ENCODE measurements around the gene GOT2.
"Not testable (repeated sequence)": the region's sequence is repeated elsewhere in the genome, so short reads cannot be mapped to it uniquely, and the experiment has no call there.

Gene GOT2

DNA sequence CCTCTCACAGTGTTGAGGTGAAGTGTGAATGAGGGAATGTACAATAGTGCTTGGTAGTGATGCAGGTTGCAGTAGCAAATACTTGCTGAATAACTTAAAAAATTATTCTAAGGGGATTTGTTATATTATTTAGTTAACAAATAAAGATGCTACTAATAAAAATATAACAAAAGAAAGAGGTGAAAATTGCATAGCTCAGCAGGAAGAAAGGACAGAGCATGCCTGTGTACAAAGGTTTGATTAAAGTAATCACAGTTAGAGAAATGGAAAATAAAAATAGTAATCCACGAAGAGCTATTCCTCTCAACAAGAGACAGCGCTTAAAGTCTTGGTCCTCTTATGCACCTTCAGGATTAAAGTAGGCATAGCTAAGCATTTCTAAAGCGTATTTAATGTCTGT is 11.0 kb downstream of the GOT2 start:
- in situ Hi-C loops (cut with MboI; ENCODE audit: low sequenced_read_pairs): no loop called here

- in situ Hi-C loops (cut with MboI; ENCODE audit: low sequenced_read_pairs): no loop called here
Measured at GRCh38 chr16:58717994-58718393, 16.1 kb downstream of the GOT2 start.

DNA sequence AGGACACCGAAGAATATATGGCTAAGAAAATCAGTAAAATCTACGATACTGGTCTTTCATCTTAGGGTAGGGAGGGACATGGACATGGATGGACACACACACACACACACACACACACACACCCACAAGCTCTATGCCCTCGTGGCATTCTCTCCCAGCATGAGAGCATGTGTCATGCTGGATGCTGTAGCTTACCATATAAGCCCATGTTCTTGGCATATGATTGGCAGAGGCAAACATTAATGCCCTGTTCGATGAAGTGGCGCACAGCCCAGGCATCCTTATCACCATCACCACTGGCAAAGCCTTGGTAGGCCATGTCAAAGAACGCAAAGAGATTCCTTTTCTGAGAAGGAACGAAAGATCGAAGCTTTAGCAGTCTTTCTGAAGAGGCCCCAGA is 17.6 kb downstream of the GOT2 start:
- in situ Hi-C loops (cut with MboI; ENCODE audit: low sequenced_read_pairs): no loop called here

DNA sequence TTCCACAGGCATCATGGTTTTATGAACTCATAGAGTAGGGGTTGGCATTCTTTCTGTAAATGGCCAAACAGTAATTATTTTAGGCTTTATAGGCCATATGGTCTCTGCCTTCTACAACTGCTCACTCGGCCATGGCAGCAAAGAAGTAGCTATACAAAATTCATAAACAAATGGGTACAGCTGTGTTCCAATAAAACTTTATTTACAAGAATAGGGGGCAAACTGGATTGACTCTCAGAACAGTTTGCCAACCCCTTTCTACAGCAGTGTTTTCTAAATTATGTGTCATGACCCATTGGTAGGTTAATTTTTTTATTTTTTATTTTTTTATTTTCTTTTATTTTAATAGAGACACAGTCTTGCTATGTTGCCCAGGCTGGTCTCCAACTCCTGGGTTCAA is 20.4 kb downstream of the GOT2 start:
- in situ Hi-C loops (cut with MboI; ENCODE audit: low sequenced_read_pairs): no loop called here

DNA sequence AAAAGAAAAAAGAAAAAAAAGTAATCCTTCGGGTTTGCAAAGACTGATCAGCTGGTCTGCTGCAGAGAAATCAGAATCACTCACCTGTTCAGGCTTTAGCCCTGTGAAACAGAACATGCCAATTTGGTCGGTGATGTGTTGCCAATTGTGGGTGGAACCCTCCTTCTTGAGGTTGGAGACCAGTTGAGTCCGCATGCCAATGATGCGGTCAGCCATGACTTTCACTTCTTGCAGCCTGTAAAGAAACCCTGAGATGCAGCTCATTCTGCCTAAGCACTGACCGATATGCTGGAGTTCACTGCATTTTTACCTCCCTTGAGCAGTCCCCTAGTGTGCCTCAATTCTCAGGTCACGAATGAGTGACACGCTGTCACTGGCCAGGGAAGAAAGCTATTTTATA is 24.8 kb downstream of the GOT2 start:
- in situ Hi-C loops (cut with MboI; ENCODE audit: low sequenced_read_pairs): no loop called here

GRCh38 chr16:58699151-58699550 is 35.0 kb downstream of the GOT2 start:
- in situ Hi-C loops (cut with MboI; ENCODE audit: low sequenced_read_pairs): no loop called here

DNA sequence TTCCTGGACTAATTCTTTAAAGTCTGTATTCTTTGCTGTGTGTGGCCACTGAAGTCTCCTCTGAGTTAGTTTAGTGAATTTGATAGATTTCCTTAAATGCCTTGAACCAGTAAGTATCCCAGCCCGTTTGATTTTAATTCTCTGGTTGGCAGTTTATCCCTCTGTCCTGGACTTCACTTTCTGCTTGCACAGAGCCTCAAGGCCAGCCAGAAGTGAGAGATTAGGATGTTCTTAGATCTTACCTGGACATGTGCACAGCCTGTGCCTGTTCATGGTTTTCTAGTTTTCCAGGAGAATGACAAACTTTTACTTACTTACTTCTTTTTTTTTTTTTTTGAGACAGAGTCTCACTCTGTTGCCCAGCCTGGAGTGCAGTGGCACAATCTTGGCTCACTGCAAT is 38.7 kb downstream of the GOT2 start:
- in situ Hi-C loops (cut with MboI; ENCODE audit: low sequenced_read_pairs): no loop called here

DNA sequence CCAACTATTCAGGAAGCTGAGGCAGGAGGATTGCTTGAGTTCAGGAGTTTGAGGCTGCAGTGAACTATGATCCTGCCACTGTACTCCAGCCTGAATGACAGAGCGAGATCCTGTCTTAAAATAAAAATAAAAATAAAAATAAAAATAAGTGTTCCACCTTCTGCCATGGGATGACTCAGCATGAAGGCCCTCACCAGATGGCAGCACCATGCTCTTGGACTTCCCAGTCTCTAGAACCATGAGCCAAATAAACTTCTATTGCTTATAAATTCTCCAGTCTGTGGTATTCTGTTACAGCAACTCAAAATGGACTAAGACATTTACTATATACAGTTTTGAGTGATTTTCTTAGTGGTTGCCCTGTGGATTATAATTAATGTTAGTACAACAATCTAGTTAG is 41.7 kb downstream of the GOT2 start:
- in situ Hi-C loops (cut with MboI; ENCODE audit: low sequenced_read_pairs): no loop called here

- in situ Hi-C loops (cut with MboI; ENCODE audit: low sequenced_read_pairs): not testable (repeated sequence)
Measured at GRCh38 chr16:58686985-58687706, 47.0 kb downstream of the GOT2 start.

GRCh38 chr16:58685084-58685449 is 49.0 kb downstream of the GOT2 start:
- in situ Hi-C loops (cut with MboI; ENCODE audit: low sequenced_read_pairs): no loop called here

DNA sequence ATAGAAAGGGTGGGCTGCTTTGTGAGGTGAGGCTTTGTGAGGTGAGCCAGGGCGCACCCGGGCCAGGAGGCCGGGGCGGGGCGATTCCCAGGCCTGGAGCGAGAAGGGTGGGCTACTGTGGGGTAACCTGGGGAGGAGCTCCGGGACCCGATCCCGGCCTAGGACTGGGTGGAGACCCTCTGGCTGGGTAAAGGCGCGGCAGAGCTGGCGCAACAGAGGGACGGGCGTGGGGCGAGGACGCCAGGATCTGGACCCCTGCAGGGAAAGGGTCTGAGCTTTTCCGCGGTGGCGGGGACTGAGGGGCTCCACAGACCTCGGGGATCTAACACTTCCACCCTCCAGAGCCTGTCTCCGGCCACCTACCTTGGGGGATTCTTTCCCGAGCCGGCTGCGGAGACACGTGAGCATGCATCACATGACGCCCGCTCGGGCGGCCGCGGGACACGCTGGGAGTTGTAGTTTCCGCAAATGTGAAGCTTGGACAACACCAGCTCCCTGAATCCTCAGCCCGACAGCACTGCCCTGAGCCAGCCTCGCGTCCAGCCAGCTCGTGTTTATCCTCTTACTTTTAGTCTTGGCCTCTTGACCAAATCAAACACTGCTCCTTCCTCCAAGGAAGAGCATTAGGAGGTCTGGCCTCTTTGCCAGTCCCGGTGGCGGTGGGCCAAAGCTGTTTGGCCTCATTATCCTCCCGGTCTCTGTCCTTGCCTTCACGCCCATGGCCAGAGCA is 49.6 kb downstream of the GOT2 start, which contains the start of gene SLC38A7:
TSS of gene SLC38A7 (minus strand) at position 417 of the 730 bp plus-strand sequence. CDS start 4,644 bp downstream, outside the sequence.
- in situ Hi-C loops (cut with MboI; ENCODE audit: low sequenced_read_pairs): no loop called here

DNA sequence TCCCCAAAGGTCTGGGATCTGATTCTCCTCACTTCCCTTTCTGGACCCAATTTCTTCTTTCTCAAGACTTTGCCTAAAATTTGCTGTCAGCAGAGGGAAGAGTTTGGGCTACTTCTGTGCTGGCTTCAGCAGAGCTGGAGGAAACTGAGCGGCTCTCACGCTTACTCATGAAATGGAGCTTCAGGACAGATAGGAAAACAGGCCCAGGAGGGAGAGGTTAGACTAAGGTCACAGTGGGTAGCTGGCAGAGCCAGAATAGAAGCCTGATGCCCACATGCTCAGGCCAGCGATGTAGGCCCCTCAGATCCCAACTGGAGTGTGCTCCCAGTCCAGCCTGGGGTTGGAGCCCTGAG is 50.1 kb downstream of the GOT2 start:
- in situ Hi-C loops (cut with MboI; ENCODE audit: low sequenced_read_pairs): no loop called here

GRCh38 chr16:58679763-58680162 is 54.4 kb downstream of the GOT2 start:
- in situ Hi-C loops (cut with MboI; ENCODE audit: low sequenced_read_pairs): no loop called here

DNA sequence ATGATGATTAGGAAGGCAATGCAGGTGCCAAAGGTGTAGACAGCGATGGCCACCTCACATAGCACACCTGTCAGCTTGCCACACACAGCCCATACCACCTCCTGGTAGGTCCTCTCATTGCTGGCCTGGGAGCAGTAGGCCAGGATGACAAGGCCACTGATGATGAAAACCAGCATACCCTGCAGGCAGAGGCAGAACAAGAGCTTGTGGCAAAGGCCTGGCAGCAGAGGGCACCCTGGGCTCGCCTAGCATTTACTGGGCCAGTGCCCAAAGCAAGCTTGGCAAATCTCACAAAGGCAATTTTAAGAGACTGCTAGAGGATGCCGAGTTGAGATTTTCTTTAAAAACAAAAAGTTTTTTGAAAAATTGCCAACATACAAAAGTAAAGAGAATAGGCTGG is 55.4 kb downstream of the GOT2 start:
- in situ Hi-C loops (cut with MboI; ENCODE audit: low sequenced_read_pairs): no loop called here

GRCh38 chr16:58678269-58678668 is 55.8 kb downstream of the GOT2 start:
- in situ Hi-C loops (cut with MboI; ENCODE audit: low sequenced_read_pairs): no loop called here

DNA sequence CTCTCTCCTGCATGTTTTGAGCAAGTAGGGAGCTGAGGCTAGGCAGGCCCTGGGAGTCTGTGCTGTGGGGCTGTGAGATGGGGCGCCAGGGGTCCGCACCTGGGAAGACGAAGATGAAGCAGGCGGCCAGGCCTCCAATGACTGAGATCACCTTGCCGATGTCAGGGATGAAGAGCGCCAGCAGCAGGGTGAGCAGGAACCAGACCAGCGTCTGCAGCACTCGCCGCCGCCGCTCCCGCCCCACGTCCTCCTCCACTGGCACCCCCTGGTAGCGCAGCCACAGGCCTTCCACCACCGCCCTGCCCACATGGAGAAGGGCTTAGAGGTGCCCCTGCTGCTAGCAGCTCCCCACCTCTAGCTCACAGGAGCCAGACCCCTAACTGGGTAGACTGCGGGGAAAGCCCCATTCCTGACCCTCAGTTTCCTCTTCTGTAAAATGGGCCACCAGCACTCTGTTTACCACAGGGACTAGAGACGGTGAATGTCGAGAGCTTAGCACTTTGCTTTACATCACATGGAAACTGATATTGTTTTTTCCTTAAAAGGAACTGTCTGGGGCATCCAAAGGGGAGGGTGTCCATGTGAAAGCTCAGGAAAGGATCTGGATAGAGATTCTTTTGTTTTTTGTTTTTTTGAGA is 63.1 kb downstream of the GOT2 start:
- in situ Hi-C loops (cut with MboI; ENCODE audit: low sequenced_read_pairs): no loop called here

GRCh38 chr16:58670177-58670576 is 63.9 kb downstream of the GOT2 start:
- in situ Hi-C loops (cut with MboI; ENCODE audit: low sequenced_read_pairs): no loop called here

DNA sequence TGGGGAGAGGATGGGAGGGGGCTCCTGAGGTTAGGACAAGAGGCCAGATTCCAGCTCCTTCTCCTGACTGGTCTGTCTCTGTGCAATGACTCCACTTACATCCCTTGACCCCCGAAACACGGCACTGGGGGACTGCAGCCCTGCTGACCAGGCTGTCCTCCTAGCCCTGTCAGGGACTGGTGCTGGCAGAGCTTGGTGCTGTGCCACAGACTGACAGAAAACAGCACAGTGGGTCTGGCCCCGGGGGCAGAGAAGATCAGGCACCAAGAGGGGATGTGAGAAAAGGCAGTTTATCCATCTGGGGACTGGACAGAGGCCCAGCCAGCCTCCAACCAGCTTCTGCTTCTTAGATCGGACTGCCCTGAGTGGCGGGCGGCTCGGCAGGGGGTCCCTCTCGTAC is 68.9 kb downstream of the GOT2 start:
- in situ Hi-C loops (cut with MboI; ENCODE audit: low sequenced_read_pairs): no loop called here

DNA sequence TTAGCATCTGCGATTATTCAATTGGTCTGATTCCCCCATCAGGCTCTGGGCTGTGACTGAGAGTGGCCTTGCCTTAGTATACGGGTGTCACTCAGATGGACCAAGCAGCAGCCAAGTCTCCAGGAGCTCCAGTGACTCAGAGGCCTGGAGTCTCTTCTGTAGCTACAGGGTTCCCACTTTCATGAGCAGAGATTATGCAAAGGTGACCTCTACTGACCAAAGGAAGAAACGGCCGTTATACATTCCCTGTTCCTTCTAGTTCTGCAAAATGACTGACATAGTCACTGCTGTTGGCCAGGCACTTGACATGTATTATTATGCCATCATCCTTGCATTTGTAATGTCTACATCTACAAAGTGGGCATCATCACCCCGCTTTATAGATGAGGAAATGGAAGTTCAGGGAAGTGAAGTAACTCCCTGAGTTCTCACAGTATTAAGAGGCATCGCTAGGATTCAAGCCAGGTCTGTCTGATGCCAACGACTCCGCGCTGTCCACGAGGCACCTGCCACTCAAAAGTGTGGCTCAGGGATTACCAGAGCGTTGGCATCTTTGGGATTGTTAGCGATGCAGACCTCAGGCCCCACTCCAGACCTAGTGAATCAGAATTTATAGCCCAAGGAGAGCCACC is 72.8 kb downstream of the GOT2 start:
- in situ Hi-C loops (cut with MboI; ENCODE audit: low sequenced_read_pairs): no loop called here

GRCh38 chr16:58659911-58660310 is 74.2 kb downstream of the GOT2 start:
- in situ Hi-C loops (cut with MboI; ENCODE audit: low sequenced_read_pairs): not testable (repeated sequence)

- in situ Hi-C loops (cut with MboI; ENCODE audit: low sequenced_read_pairs): no loop called here
Measured at GRCh38 chr16:58658796-58659211, 75.3 kb downstream of the GOT2 start.

All from hTERT RPE-1 (cell line).